Measurements from ENCODE around the gene GPD1L.

DNA sequence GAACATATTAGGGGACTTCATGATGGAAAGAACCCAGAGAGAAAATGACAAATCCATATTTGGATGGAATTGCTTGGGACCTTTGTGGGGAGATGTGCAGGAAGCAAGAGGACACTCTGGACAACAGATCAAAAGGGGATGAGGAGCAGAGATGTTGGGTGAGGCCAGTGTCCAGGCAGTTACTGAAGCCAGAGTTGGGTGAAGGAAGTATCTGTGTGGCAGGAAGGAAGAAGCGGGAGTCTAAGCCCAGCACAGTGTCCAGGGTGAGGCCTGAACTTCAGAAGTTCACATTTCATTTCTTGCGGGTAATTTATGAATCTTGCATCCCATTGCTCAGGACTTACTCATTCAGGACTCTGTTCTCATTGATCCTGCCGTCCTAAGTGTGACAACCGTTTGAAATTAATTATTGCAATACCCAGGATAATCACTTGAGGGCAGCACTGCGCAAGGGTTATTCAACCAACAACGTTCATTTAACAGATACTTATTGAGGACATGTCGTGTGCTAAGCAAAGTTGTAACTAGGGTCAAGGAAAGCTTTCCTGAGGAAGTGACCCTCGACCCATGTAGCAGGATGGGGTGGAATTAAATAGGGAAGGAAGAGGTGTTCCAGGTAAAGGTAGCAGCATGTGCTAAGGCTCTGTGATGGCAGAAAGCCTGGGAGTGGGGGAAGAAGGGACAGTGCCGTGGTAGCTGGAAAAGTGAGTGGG, 70.7 kb downstream of the GPD1L start:
- TF ChIP-seq POLR2AphosphoS5 (IDR thresholded peaks at IDR 0.05; ENCODE audit: low read length), result no peak
- no peak for TF ChIP-seq TARDBP (IDR thresholded peaks at IDR 0.05; ENCODE audit: borderline replicate concordance)
- no peak for TF ChIP-seq BHLHE40 (IDR thresholded peaks at IDR 0.05; ENCODE audit: borderline replicate concordance in 1 of 2, low read depth in 2 of 2, low read length in 1 of 2)

Measured in GM12878 (cell line).